ENCODE measurements around the gene SGTA.

Gene SGTA

GRCh38 chr19:2791876-2792275 lies 8.8 kb upstream of the SGTA start:
- FAIRE-seq: no peak
- TF ChIP-seq, protein P1, sequence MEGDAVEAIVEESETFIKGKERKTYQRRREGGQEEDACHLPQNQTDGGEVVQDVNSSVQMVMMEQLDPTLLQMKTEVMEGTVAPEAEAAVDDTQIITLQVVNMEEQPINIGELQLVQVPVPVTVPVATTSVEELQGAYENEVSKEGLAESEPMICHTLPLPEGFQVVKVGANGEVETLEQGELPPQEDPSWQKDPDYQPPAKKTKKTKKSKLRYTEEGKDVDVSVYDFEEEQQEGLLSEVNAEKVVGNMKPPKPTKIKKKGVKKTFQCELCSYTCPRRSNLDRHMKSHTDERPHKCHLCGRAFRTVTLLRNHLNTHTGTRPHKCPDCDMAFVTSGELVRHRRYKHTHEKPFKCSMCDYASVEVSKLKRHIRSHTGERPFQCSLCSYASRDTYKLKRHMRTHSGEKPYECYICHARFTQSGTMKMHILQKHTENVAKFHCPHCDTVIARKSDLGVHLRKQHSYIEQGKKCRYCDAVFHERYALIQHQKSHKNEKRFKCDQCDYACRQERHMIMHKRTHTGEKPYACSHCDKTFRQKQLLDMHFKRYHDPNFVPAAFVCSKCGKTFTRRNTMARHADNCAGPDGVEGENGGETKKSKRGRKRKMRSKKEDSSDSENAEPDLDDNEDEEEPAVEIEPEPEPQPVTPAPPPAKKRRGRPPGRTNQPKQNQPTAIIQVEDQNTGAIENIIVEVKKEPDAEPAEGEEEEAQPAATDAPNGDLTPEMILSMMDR (IDR thresholded peaks at IDR 0.05; ENCODE audit: insufficient read depth, missing control alignments): no peak
- DNase-seq (ENCODE audit: insufficient read length, low spot score): peak; percentile 83

DNA sequence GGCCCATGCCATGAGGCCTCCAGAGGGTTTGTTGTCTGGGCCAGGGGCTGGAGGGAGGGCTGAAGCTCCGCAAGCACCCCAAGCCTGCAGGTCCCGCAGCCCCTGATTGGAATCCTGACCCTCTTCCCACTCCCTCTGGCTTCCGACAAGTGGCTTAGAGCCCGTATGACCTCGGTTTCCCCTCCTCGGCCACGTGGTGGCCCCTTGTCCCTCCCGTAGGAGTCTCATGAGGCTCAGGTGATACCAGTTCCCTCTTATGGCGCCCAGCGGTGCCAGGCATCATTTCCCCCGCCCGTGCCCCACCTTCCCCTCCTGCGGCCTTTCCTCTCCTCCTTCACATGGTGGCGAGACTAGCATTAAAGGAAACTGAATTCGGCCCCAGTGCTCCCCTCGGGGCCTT lies 8.4 kb upstream of the SGTA start:
- FAIRE-seq: no peak
- TF ChIP-seq, protein P1 (IDR thresholded peaks at IDR 0.05; ENCODE audit: insufficient read depth, missing control alignments): no peak
- no peak for DNase-seq (ENCODE audit: insufficient read length, low spot score)

GRCh38 chr19:2790557-2791271 lies 7.6 kb upstream of the SGTA start:
- FAIRE-seq (no peak), DNase-seq (ENCODE audit: insufficient read length, low spot score) (no peak)
- TF ChIP-seq, protein P1 (IDR thresholded peaks at IDR 0.05; ENCODE audit: insufficient read depth, missing control alignments): no peak

GRCh38 chr19:2790194-2790556 lies 7.1 kb upstream of the SGTA start:
- DNase-seq (ENCODE audit: insufficient read length, low spot score): no peak
- no peak for FAIRE-seq
- TF ChIP-seq, protein P1 (IDR thresholded peaks at IDR 0.05; ENCODE audit: insufficient read depth, missing control alignments): no peak

DNA sequence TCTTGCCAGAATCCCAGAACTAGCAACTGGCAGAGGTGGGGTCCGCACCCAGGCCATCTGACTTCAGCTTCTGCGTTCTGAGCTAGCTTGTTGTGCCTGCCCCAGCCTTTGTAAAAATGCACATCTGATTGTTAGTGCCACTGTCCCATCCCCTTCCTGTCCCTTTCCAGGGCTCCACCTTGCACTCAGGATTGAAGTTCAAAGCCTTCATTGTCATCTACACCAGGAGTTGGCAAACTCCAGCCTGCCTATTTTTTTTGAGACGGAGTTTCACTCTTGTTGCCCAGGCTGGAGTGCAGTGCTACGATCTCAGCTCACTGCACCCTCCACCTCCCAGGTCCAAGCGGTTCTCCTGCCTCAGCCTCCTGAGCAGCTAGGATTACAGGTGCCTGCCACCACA lies 5.2 kb upstream of the SGTA start:
- DNase-seq (ENCODE audit: insufficient read length, low spot score): no peak
- FAIRE-seq: no peak
- TF ChIP-seq, protein P1 (IDR thresholded peaks at IDR 0.05; ENCODE audit: insufficient read depth, missing control alignments): no peak

DNA sequence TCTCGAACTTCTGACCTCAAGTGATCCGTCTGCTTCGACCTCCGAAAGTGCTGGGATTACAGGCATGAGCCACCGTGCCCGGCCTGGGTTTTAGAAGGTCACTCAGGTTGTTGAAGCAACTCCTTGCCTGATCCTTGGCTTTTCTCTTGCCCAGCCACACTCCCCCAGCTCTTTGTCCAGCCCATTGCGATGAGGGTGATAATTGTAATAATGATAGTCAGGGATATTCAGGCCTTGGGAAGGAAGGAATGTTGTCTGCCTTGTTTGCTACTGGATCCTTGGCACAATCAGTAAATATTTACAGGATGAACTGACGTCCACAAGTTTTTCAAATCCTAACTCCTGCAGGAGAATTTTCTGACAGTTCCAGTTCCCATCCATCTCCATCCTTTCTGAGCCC lies 4.0 kb upstream of the SGTA start:
- TF ChIP-seq, protein P1 (IDR thresholded peaks at IDR 0.05; ENCODE audit: insufficient read depth, missing control alignments): no peak
- FAIRE-seq: no peak
- DNase-seq (ENCODE audit: insufficient read length, low spot score): no peak

DNA sequence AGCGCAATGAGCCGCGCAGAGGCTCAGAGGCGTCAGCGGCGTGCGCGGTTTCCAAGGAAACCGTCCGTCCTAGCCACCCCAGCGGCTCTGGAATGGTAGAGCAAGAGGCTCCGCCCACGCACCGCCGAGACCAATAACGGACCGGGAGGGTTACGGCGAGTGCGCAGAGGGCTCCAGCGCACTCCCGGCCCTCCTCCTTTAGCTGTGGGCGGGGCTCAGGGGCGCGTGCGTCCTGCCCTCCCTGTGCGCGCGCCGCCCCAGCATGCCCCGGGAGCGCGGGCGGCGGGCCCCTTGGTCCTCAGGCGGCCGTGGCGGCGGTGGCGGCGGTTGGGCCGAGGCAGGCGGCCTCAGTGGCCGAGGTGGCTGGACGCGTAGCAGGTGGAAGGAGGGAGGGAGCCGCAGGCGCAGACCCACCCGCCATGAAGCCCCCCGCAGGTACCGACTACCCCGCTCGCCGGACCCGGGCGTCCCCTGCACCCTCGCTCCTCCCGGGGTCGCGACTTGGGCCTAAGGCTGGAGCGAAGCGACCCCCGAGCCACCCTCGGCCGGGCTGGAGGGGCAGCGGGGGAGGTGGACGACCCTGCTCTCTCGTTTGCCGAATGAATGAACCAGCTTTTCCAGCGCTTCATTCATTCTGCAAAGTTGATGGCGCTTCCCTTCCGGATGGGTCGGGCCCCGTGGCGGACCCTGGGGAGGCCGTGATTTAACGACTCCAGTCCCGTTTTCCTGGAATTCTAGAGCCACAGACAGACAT lies 2.3 kb upstream of the SGTA start, which contains the start of gene THOP1:
Gene THOP1 (plus strand): TSS at position 260 of the 754 bp plus-strand sequence. CDS start 160 bp downstream, at position 420.
- DNase-seq (ENCODE audit: insufficient read length, low spot score) (peak; percentile 66), FAIRE-seq (no peak)
- TF ChIP-seq, protein P1 (IDR thresholded peaks at IDR 0.05; ENCODE audit: insufficient read depth, missing control alignments): no peak

All from D721Med (cell line).